Activated CD8-positive, alpha-beta memory T cell treated with anti-CD3 and anti-CD28 coated beads for 24 hours (primary cell): ENCODE measurements around the gene ABCA13.
"Not testable (repeated sequence)": the region's sequence is repeated elsewhere in the genome, so short reads cannot be mapped to it uniquely, and the experiment has no call there.

Source experiments
- DNase-seq: peaks from one replicate; pipeline ENCODE4 v3.0.0-alpha.2; 2020

The ABCA13 gene

GRCh38 chr7:48177271-48177670 is 6.0 kb downstream of the ABCA13 start:
- no peak for DNase-seq

GRCh38 chr7:48179496-48180030 is 8.3 kb downstream of the ABCA13 start:
- DNase-seq = no peak

- no peak for DNase-seq
These were observed 9.7 kb downstream of the ABCA13 start for GRCh38 chr7:48180981-48181380.

GRCh38 chr7:48182718-48183369 is 11.6 kb downstream of the ABCA13 start:
- no peak for DNase-seq

GRCh38 chr7:48183370-48183743 is 12.1 kb downstream of the ABCA13 start:
- DNase-seq = no peak

GRCh38 chr7:48183965-48184364 is 12.7 kb downstream of the ABCA13 start:
- DNase-seq = no peak

- no peak for DNase-seq
These were observed 17.7 kb downstream of the ABCA13 start for GRCh38 chr7:48188776-48189520.

GRCh38 chr7:48192996-48193395 is 21.7 kb downstream of the ABCA13 start:
- DNase-seq = no peak

- DNase-seq = no peak
These were observed 22.2 kb downstream of the ABCA13 start for GRCh38 chr7:48193421-48193820.

GRCh38 chr7:48200946-48201589 is 29.8 kb downstream of the ABCA13 start:
- DNase-seq = not testable (repeated sequence)

- DNase-seq = not testable (repeated sequence)
These were observed 31.7 kb downstream of the ABCA13 start for GRCh38 chr7:48202916-48203315.

GRCh38 chr7:48207155-48207675 is 36.0 kb downstream of the ABCA13 start:
- DNase-seq = no peak

GRCh38 chr7:48209004-48209600 is 37.8 kb downstream of the ABCA13 start:
- no peak for DNase-seq

GRCh38 chr7:48213226-48213625 is 42.0 kb downstream of the ABCA13 start:
- DNase-seq = no peak

- no peak for DNase-seq
These were observed 46.0 kb downstream of the ABCA13 start for GRCh38 chr7:48217266-48217665.

- DNase-seq = no peak
These were observed 46.5 kb downstream of the ABCA13 start for GRCh38 chr7:48217753-48218152.

- no peak for DNase-seq
These were observed 52.8 kb downstream of the ABCA13 start for GRCh38 chr7:48224042-48224441.

GRCh38 chr7:48225101-48225500 is 53.8 kb downstream of the ABCA13 start:
- DNase-seq = no peak

- DNase-seq = no peak
These were observed 66.1 kb downstream of the ABCA13 start for GRCh38 chr7:48237354-48237753.

GRCh38 chr7:48242846-48243245 is 71.6 kb downstream of the ABCA13 start:
- no peak for DNase-seq

- no peak for DNase-seq
These were observed 73.6 kb downstream of the ABCA13 start for GRCh38 chr7:48244864-48245271.

- no peak for DNase-seq
These were observed 74.7 kb downstream of the ABCA13 start for GRCh38 chr7:48245751-48246472.
